Measurements from ENCODE around the gene SAMD13. TPM values are rescaled to one million over a fixed set of nuclear protein-coding genes. Genes with fewer than 3 reads are reported as not detected.

Gene SAMD13
- total RNA-seq, 1 experiment from 2014 or later = 2.2 TPM

GRCh38 chr1:84363019-84363418, 61.5 kb downstream of the SAMD13 start:
- TF ChIP-seq SIN3A (IDR thresholded peaks at IDR 0.05; ENCODE audit: borderline replicate concordance, insufficient read depth, low read depth, low read length) = no peak
- TF ChIP-seq CTCF (IDR thresholded peaks at IDR 0.05) = no peak
- no peak for TF ChIP-seq TCF7L2 (IDR thresholded peaks at IDR 0.05; ENCODE audit: low read depth, low read length)
- TF ChIP-seq REST (IDR thresholded peaks at IDR 0.05; ENCODE audit: insufficient read depth in 1 of 2, low read depth in 2 of 2, low read length in 1 of 2) = no peak
- TF ChIP-seq POLR2AphosphoS5 (IDR thresholded peaks at IDR 0.05; ENCODE audit: low read depth, low read length) = no peak

GRCh38 chr1:84363622-84364021, 62.1 kb downstream of the SAMD13 start:
- Histone ChIP-seq H3K9me3 (ENCODE audit: control insufficient read depth, insufficient read depth, low read depth, low read length) (peaks cover 7% of the 10 kb centered on the region; the same call in 1 of the 2 replicates), H3K4me3 (ENCODE audit: low read depth in 2 of 2, low read length in 2 of 2) (no peak overlapping the region), H3K27ac (ENCODE audit: low read length) (no peak overlapping the region), H3K4me1 (ENCODE audit: control insufficient read depth, insufficient read depth, low read length) (peaks cover 17% of the 10 kb centered on the region), H3K36me3 (ENCODE audit: control insufficient read depth, insufficient read depth, low read length) (no peaks in the 10 kb centered on the region), H3K27me3 (ENCODE audit: control insufficient read depth, insufficient read depth, low read length) (no peaks in the 10 kb centered on the region)
- CTCF ChIA-PET = no interaction called here
- ATAC-seq = no peak
- no peak for DNase-seq (ENCODE audit: low read depth, low spot score)
- POLR2A ChIA-PET = no interaction called here
- TF ChIP-seq REST (IDR thresholded peaks at IDR 0.05; ENCODE audit: insufficient read depth in 1 of 2, low read depth in 2 of 2, low read length in 1 of 2) (no peak), POLR2AphosphoS5 (IDR thresholded peaks at IDR 0.05; ENCODE audit: low read depth, low read length) (no peak), SIN3A (IDR thresholded peaks at IDR 0.05; ENCODE audit: borderline replicate concordance, insufficient read depth, low read depth, low read length) (no peak), CTCF (IDR thresholded peaks at IDR 0.05) (no peak), TCF7L2 (IDR thresholded peaks at IDR 0.05; ENCODE audit: low read depth, low read length) (no peak)
- in situ Hi-C loops (cut with HindIII; ENCODE audit: low pct_unique_long_range_greater_than_20kb, low sequenced_read_pairs) (no loop called here), intact Hi-C loops (cut with micrococcal nuclease; ENCODE audit: unreplicated experiment) (no loop called here)
- no TSS peak for BruUV-seq (replicated peaks)

More at GRCh38 chr1:84363019-84363418, 61.5 kb downstream of the SAMD13 start:
- H3K27me3 ChIP-seq (ENCODE audit: control insufficient read depth, insufficient read depth, low read length) = no peaks in the 10 kb centered on the region
- ChIA-PET CTCF (no interaction called here), POLR2A (no interaction called here)
- in situ Hi-C loops (cut with HindIII; ENCODE audit: low pct_unique_long_range_greater_than_20kb, low sequenced_read_pairs) = no loop called here
- no peaks in the 10 kb centered on the region for H3K36me3 ChIP-seq (ENCODE audit: control insufficient read depth, insufficient read depth, low read length)
- BruUV-seq (replicated peaks) = no TSS peak
- intact Hi-C loops (cut with micrococcal nuclease; ENCODE audit: unreplicated experiment) = no loop called here
- H3K4me1 ChIP-seq (ENCODE audit: control insufficient read depth, insufficient read depth, low read length) = peaks cover 17% of the 10 kb centered on the region
- DNase-seq (ENCODE audit: low read depth, low spot score) (no peak), ATAC-seq (no peak)
- H3K9me3 ChIP-seq (ENCODE audit: control insufficient read depth, insufficient read depth, low read depth, low read length) = peaks cover 4% of the 10 kb centered on the region; the same call in 1 of the 2 replicates
- H3K4me3 ChIP-seq (ENCODE audit: low read depth in 2 of 2, low read length in 2 of 2) = no peak overlapping the region
- H3K27ac ChIP-seq (ENCODE audit: low read length) = 0 out of 2 replicates have a peak overlapping the region, but pooled peaks have one; percentile 15

Measured in Panc1 (cell line).